Measurements from ENCODE around the gene SEZ6L.

GRCh38 chr22:26168939-26169314, 335 bp upstream of the SEZ6L start:
- no peak for TF ChIP-seq POLR2A (IDR thresholded peaks at IDR 0.05; ENCODE audit: low read depth, low read length)
- no peak for TF ChIP-seq SPI1 (IDR thresholded peaks at IDR 0.05; ENCODE audit: low read depth, low read length)
